GM18526 (cell line): Measurements from ENCODE around the gene CLDN24.

ENCODE experiments used
- POLR2A ChIP-seq: IDR thresholded peaks from 3 replicates; pipeline ENCODE4 v1.6.1; 2011; ENCODE audit not compliant: insufficient read length; ENCODE audit errors: extremely low read depth

CLDN24 gene

GRCh38 chr4:183312841-183313240 is 9.4 kb downstream of the CLDN24 start:
- no peak for TF ChIP-seq POLR2A

- TF ChIP-seq POLR2A, result no peak
Measured at GRCh38 chr4:183306811-183307210, 15.4 kb downstream of the CLDN24 start.

GRCh38 chr4:183304538-183304937 is 17.7 kb downstream of the CLDN24 start:
- no peak for TF ChIP-seq POLR2A

GRCh38 chr4:183304067-183304466 is 18.2 kb downstream of the CLDN24 start:
- TF ChIP-seq POLR2A, result no peak

GRCh38 chr4:183303301-183303700 is 18.9 kb downstream of the CLDN24 start:
- TF ChIP-seq POLR2A, result no peak

GRCh38 chr4:183300655-183301054 is 21.6 kb downstream of the CLDN24 start:
- TF ChIP-seq POLR2A, result no peak

- TF ChIP-seq POLR2A, result no peak
Measured at GRCh38 chr4:183300070-183300469, 22.2 kb downstream of the CLDN24 start.

- no peak for TF ChIP-seq POLR2A
Measured at GRCh38 chr4:183299464-183299863, 22.8 kb downstream of the CLDN24 start.

- no peak for TF ChIP-seq POLR2A
Measured at GRCh38 chr4:183297675-183298074, 24.6 kb downstream of the CLDN24 start.

GRCh38 chr4:183295711-183296110 is 26.5 kb downstream of the CLDN24 start:
- no peak for TF ChIP-seq POLR2A

GRCh38 chr4:183291070-183291469 is 31.2 kb downstream of the CLDN24 start:
- no peak for TF ChIP-seq POLR2A

- no peak for TF ChIP-seq POLR2A
Measured at GRCh38 chr4:183289688-183290087, 32.5 kb downstream of the CLDN24 start.

GRCh38 chr4:183288955-183289354 is 33.3 kb downstream of the CLDN24 start:
- TF ChIP-seq POLR2A, result no peak

GRCh38 chr4:183287677-183288076 is 34.5 kb downstream of the CLDN24 start:
- TF ChIP-seq POLR2A, result peak; percentile 43

- TF ChIP-seq POLR2A, result no peak
Measured at GRCh38 chr4:183287309-183287659, 34.9 kb downstream of the CLDN24 start.

- TF ChIP-seq POLR2A, result no peak
Measured at GRCh38 chr4:183286590-183287308, 35.5 kb downstream of the CLDN24 start.

GRCh38 chr4:183285886-183286285 is 36.3 kb downstream of the CLDN24 start:
- TF ChIP-seq POLR2A, result no peak
